Retinal pigment epithelial cell (primary cell): ENCODE data around the gene ZNHIT2.

Source experiments
- DNase-seq: peaks from one replicate; pipeline ENCODE4 v3.0.0-alpha.2; 2010; ENCODE audit warnings: low read depth
- H3K4me3 ChIP-seq: 2 replicates; pipeline ENCODE4 v1.5.1; 2011; ENCODE audit warnings: mild to moderate bottlenecking, low read length, control low read depth, moderate library complexity
- CTCF ChIP-seq: conservative IDR thresholded peaks from 2 replicates; pipeline ENCODE4 v1.5.1; 2011; ENCODE audit warnings: low read depth, low read length, control low read depth, inconsistent platforms

ZNHIT2 gene

GRCh38 chr11:65067446-65067845, 50.1 kb downstream of the ZNHIT2 start:
- no peak overlapping the region for H3K4me3 ChIP-seq
- no peak for DNase-seq
- no peak for TF ChIP-seq CTCF

- no peak for TF ChIP-seq CTCF
- H3K4me3 ChIP-seq, result no peak overlapping the region
- no peak for DNase-seq
Observed at GRCh38 chr11:65066805-65067291, 50.7 kb downstream of the ZNHIT2 start.
